Activated naive CD8-positive, alpha-beta T cell treated with anti-CD3 and anti-CD28 coated beads, Interleukin-2, amount 50 U/mL, for 24 hours (primary cell): ENCODE data around the gene GRB7.
"Not testable (repeated sequence)": the region's sequence is repeated elsewhere in the genome, so short reads cannot be mapped to it uniquely, and the experiment has no call there.

Experiments
- ATAC-seq: fragments of 150-1000 bp; cut with Tn5 transposase; one replicate; pipeline ENCODE4 v1.10.0; 2021
- DNase-seq: peaks from one replicate; pipeline ENCODE4 v3.0.0; 2021
- H3K27ac Mint-ChIP-seq: one replicate; pipeline ENCODE4 v1.8.0; 2021; ENCODE audit warnings: mild to moderate bottlenecking, mixed read lengths
- H3K27me3 Mint-ChIP-seq: one replicate; pipeline ENCODE4 v1.8.0; 2021; ENCODE audit warnings: mixed read lengths
- H3K36me3 Mint-ChIP-seq: one replicate; pipeline ENCODE4 v1.8.0; 2021; ENCODE audit warnings: low read depth, mixed read lengths
- H3K4me1 Mint-ChIP-seq: one replicate; pipeline ENCODE4 v1.8.0; 2021; ENCODE audit warnings: mixed read lengths
- H3K4me3 Mint-ChIP-seq: one replicate; pipeline ENCODE4 v1.8.0; 2021; ENCODE audit warnings: mild to moderate bottlenecking, moderate library complexity, mixed read lengths
- H3K9me3 Mint-ChIP-seq: one replicate; pipeline ENCODE4 v1.8.0; 2021; ENCODE audit warnings: mixed read lengths

The GRB7 gene

DNA sequence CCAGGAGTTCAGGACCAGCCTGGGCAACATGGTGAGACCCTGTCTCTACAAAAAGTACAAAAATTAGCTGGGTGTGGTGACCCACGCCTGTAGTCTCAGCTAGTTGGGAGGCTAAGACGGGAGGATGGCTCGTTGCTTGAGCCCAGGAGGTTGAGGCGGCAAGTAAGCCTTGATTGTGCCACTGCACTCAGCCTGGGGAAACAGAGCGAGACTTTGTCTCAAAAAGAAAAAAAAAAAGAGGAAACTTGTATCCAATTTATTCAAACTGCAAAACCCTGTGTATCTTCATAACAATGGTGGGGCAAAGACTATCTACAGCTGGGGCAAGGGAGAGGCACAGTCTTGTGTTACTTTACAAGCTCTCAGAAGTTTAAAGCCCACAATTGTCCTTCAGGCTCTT lies 21.5 kb downstream of the GRB7 start:
- no peak for ATAC-seq
- peak overlapping the region; percentile 97 for H3K27ac Mint-ChIP-seq
- peak overlapping the region; percentile 52 for H3K4me3 Mint-ChIP-seq
- H3K9me3 Mint-ChIP-seq = no peaks in the 10 kb centered on the region
- H3K36me3 Mint-ChIP-seq = peaks cover 38% of the 10 kb centered on the region
- no peaks in the 10 kb centered on the region for H3K27me3 Mint-ChIP-seq
- no peak for DNase-seq
- peaks cover 91% of the 10 kb centered on the region for H3K4me1 Mint-ChIP-seq

DNA sequence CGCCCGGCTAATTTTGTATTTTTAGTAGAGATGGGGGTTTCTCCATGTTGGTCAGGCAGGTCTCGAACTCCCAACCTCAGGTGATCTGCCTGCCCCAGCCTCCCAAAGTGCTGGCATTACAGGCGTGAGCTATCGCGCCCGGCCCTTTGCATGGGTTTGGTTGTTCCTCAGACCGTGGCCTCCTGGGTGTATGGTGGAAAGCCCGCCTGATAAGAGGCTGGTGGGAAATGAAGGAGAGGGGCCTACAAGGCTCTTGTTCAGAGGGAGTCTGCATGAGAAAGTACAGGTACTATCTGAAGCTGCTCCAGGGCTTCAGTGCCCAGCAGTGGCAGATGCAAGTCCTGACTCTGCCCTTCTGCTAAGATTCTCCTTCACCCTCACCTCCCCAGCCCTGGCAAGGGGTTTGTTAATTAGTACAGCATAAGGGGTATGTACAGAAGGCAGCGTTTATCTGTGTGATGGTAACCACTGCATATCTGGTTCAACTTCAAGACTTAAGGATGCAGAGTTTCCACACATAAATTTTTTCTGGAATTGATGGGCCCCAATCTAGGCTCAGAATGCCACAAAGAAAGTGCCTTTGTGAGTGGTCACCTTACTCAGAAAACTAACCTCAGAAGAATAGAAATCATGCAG lies 24.2 kb downstream of the GRB7 start:
- ATAC-seq (peak; percentile 56), DNase-seq (no peak)
- Mint-ChIP-seq H3K9me3 (no peaks in the 10 kb centered on the region), H3K36me3 (peaks cover 64% of the 10 kb centered on the region), H3K4me3 (peak overlapping the region; percentile 40), H3K4me1 (peaks cover 96% of the 10 kb centered on the region), H3K27ac (peak overlapping the region; percentile 90), H3K27me3 (no peaks in the 10 kb centered on the region)

DNA sequence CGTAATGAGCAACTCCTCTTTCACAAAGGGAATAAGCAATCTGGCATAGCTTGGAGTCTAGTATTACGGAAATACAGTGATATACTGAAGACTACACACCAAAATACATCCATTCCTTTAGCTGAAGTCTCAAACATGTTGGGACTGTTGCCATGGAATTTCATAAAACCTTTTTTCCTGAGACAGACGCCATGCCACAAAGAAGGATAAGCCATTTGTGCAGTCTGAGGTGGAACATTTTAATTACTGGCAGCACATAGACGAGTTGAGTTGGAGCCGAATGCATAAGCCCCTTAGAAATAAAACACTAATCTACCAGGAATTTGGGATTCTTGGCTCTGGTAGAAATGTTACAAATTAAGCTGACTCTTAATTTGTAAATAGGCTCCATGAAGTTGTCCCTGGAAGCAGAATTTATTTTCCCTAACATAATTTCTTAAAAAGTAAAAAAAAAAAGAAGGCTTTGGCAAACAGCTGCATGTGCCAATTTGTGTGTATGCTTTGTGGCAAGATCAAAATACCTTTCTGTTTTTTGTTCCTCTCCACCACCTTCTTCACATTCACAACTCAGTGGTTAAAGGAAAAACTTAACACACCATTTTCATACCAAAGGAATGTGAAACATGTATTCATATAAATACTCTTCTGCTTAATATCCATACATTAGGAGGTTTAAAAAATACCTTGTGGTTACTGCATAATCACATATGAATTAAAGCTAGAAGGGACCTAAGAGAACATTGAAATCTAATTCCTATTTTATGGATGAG lies 25.5 kb downstream of the GRB7 start:
- peaks cover 96% of the 10 kb centered on the region for H3K4me1 Mint-ChIP-seq
- H3K36me3 Mint-ChIP-seq = peaks cover 70% of the 10 kb centered on the region
- peak overlapping the region; percentile 90 for H3K27ac Mint-ChIP-seq
- H3K9me3 Mint-ChIP-seq = no peaks in the 10 kb centered on the region
- no peak overlapping the region for H3K4me3 Mint-ChIP-seq
- no peak for ATAC-seq
- no peaks in the 10 kb centered on the region for H3K27me3 Mint-ChIP-seq
- DNase-seq = no peak

DNA sequence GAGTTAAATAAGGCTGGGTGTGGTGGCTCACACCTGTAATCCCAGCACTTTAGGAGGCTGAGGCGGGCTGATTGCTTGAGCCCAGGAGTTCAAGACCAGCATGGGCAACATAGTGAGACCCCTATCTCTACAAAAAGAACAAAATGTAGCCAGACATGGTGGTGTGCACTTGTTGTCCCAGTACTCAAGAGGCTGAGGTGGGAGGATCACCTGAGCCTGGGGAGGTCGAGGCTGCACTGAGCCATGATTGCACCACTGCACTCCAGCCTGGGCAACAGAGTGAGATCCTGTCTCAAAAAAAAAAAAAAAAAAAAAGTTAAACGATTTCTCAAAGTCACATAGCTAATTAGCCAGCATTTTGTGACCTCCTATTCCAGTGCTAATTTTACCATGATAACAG lies 26.4 kb downstream of the GRB7 start:
- Mint-ChIP-seq H3K4me1 (peaks cover 96% of the 10 kb centered on the region), H3K36me3 (peaks cover 75% of the 10 kb centered on the region), H3K27ac (peak overlapping the region; percentile 99)
- DNase-seq, ATAC-seq, H3K27me3 Mint-ChIP-seq, H3K9me3 Mint-ChIP-seq, H3K4me3 Mint-ChIP-seq: not testable (repeated sequence)

DNA sequence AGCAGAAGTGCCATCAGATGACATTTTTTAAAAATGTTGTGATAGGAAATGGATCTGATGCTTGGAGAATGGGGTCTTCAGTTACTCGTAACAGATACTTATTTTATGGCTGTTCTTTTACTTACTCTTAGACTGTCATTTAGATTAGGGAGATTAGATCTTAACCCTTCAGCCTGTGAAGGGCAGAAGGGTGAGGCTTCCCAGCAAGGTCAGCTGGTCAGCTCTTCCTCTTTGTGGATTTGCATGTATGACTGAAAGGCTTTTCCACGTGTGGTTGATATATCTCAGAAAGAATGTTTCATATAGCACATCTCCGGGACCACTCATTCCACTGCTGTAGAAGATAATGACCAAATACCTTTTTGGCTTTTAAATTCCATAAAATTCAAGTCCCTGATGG lies 27.4 kb downstream of the GRB7 start:
- Mint-ChIP-seq H3K27ac (peak overlapping the region; percentile 99), H3K36me3 (peaks cover 73% of the 10 kb centered on the region)

DNA sequence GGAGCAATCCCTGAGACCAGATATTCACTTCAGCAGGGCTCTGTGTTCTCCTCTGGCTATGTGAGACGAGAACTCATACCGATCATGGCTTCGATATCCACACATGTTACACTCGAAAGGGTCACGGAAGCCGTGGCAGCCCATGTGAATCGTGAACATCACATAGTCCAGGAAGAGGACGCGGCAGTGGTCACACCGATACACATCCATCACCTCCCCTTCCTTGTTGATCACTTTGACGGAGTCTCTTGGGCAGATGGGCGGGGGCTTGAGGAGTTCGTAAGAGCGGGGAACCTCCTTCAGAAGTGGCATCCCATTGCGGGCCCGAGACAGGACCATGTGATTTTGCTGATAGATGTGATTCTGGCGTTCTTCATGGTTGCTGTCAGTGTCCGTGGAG lies 28.0 kb downstream of the GRB7 start:
- ATAC-seq (no peak), DNase-seq (no peak)
- Mint-ChIP-seq H3K27ac (peak overlapping the region; percentile 99), H3K4me1 (peaks cover 96% of the 10 kb centered on the region), H3K36me3 (peaks cover 69% of the 10 kb centered on the region), H3K9me3 (no peaks in the 10 kb centered on the region), H3K27me3 (no peaks in the 10 kb centered on the region), H3K4me3 (no peak overlapping the region)

More for the DNA sequence above, 27.4 kb downstream of the GRB7 start:
- no peak for DNase-seq
- Mint-ChIP-seq H3K9me3 (no peaks in the 10 kb centered on the region), H3K4me1 (peaks cover 96% of the 10 kb centered on the region), H3K4me3 (no peak overlapping the region), H3K27me3 (no peaks in the 10 kb centered on the region)
- no peak for ATAC-seq

DNA sequence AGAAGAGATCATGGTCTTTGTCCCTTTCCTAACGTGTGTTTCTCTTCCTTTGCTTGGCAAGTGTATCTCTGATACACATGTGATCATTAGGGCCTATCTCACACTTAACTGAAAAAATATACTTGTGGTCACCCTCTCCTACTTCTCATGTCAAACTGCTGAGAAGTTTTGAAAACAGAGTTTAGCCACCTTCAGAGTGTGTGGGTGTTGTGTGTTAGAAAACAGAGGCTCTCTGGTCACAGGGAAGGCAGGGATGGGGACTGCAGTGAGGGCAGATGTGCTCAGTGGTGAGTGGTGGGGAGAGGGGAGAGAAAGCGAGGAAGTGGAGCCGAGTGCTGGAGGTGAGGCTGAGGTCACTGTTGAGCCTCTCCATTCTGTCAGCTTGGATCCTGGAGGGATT lies 29.4 kb downstream of the GRB7 start:
- Mint-ChIP-seq H3K36me3 (peaks cover 76% of the 10 kb centered on the region), H3K4me1 (peaks cover 97% of the 10 kb centered on the region)
- no peak for DNase-seq

DNA sequence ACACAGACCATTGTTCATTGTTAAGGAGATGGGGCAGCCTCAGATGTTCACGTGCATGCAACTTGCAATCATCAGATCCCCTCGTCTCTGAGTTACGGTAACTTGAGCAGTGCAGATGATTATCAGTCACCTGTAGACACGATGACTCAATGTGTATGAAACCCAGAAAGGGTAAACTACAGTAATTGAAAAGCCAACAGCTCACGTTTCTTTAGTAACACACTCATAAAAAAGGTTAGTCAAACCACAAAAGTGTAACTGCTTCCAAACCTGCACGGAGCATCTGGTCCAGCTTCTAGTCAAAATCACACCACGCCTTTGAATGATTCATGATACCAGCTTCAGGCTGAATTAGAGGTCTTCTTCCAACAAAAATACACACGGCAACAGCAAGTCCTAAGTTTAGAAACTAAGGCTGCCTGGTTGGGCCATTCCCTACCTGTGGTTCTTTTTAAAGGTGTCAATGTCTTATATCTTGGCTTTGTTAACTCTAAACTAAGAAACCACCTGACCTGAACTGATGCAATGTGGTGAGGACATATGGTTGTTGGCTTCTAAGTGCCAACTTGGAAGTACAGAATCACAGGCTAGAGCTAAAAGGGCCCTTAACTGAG lies 32.3 kb downstream of the GRB7 start:
- Mint-ChIP-seq H3K4me1 (peaks cover 100% of the 10 kb centered on the region), H3K27ac (peak overlapping the region; percentile 99), H3K27me3 (no peaks in the 10 kb centered on the region), H3K4me3 (peak overlapping the region; percentile 71), H3K9me3 (no peaks in the 10 kb centered on the region), H3K36me3 (peaks cover 69% of the 10 kb centered on the region)
- peak; percentile 79 for ATAC-seq
- no peak for DNase-seq

More for the DNA sequence above, 29.4 kb downstream of the GRB7 start:
- H3K27me3 Mint-ChIP-seq = no peaks in the 10 kb centered on the region
- peak overlapping the region; percentile 58 for H3K4me3 Mint-ChIP-seq
- no peak for ATAC-seq
- H3K27ac Mint-ChIP-seq = peak overlapping the region; percentile 99
- no peaks in the 10 kb centered on the region for H3K9me3 Mint-ChIP-seq

DNA sequence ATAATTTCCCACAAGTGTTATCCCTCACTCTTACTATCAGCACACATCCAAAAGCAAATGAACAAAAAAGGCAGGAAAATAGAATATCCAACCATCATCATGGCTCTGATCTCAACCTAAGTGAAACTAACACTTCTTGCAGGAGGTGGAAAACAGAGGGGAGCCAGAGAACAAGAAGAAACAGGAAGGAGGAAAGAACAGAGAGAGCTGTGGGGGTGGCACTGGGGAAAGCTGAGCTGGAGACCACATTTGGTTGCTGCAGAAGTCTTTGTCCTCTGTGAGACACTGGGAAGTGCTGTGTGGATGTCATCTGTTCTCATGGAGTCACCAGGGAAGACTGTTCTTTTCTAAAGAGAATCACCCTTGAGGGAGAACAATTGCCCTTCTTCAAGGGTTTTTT lies 34.7 kb downstream of the GRB7 start:
- Mint-ChIP-seq H3K36me3 (peaks cover 67% of the 10 kb centered on the region), H3K27me3 (no peaks in the 10 kb centered on the region)

DNA sequence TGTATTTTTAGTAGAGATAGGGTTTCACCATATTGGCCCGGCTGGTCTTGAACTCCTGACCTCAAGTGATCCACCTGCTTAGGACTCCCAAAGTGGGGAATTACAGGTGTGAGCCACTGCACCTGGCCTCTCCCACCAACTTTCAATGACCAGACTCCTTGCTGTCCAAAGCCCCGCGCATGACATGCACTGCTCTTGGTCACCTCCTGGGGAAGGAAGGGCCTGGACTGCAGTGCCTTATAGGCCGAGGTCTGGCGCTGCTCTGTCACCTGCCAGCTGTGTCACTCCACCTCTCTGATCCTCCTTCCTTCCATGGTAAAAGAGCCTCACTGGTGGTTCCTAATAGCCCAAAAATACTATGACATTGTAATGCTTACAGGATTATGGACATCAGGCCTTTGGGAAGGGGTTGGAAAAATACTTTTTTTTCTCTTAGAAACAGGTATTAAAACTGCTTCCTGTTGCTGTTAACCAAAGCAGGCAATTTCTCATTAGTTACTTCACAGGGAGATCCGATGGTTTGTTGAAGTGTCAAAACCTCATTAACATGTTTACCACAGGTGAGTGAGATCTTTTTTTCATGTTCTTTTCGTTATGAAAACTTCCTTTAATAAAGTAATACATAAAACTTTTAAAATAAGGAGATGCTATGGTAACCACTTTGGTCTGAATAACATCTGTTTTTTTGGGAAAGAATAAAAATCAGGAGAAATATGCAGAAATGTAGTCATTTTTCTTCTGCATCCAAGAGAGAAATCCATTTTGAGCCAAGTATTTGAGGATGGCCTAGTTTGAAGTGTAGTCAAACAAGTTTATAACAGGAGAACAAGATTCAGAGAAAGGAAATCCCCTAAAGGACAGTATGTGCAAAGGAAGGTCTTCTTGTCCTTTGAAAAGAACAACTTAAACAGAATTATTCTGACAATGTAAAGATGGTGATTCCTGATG lies 35.5 kb downstream of the GRB7 start:
- DNase-seq (no peak), ATAC-seq (no peak)
- H3K9me3 Mint-ChIP-seq = no peaks in the 10 kb centered on the region
- peak overlapping the region; percentile 46 for H3K4me3 Mint-ChIP-seq
- peaks cover 69% of the 10 kb centered on the region for H3K36me3 Mint-ChIP-seq
- peaks cover 100% of the 10 kb centered on the region for H3K4me1 Mint-ChIP-seq
- H3K27me3 Mint-ChIP-seq = no peaks in the 10 kb centered on the region
- peak overlapping the region; percentile 99 for H3K27ac Mint-ChIP-seq

More for the DNA sequence above, 34.7 kb downstream of the GRB7 start:
- H3K4me3 Mint-ChIP-seq = peak overlapping the region; percentile 34
- no peak for DNase-seq
- H3K9me3 Mint-ChIP-seq = no peaks in the 10 kb centered on the region
- peak overlapping the region; percentile 99 for H3K27ac Mint-ChIP-seq
- H3K4me1 Mint-ChIP-seq = peaks cover 100% of the 10 kb centered on the region
- no peak for ATAC-seq

DNA sequence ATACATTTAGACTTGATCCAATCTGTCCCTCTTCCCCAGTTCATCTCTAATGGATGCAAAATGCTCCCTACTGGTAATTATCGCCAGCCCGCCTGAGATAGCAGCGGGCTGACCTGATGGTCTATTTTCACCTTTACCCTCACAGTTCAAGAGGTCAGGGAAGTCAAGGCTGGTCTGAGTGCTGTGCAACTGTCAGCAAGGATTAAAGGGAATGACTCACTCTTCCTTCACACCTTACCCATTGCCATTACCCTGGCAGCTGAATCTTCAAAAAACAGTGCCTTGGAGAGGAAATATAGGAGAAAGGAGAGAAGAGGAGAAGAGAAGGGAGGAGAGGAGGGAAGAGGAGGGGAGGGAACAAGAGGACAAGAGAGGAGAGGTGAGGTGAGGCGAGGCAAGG lies 36.3 kb downstream of the GRB7 start:
- H3K4me3 Mint-ChIP-seq = peak overlapping the region; percentile 60
- peaks cover 99% of the 10 kb centered on the region for H3K4me1 Mint-ChIP-seq
- ATAC-seq (no peak), DNase-seq (no peak)
- no peaks in the 10 kb centered on the region for H3K9me3 Mint-ChIP-seq
- H3K36me3 Mint-ChIP-seq = peaks cover 62% of the 10 kb centered on the region
- H3K27ac Mint-ChIP-seq = peak overlapping the region; percentile 99
- no peaks in the 10 kb centered on the region for H3K27me3 Mint-ChIP-seq

DNA sequence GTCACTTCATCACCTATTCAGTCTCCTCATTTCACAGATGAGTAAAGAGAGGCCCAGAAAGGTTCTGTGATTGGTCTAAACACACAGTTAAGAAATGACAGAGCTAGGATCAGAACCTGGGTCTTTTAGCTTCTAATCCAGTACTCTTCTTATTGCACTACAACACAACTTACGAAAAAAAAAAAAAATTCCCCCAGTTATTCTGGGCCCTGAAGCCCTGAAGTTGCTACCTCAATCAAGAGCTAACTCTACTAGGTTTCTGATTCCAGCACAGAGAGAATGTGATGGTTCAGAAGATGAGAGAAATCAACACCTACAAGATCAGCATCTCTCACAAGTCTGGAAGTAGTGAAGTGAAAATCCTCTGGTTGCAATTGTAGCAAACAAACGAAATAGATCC lies 37.3 kb downstream of the GRB7 start:
- Mint-ChIP-seq H3K9me3 (no peaks in the 10 kb centered on the region), H3K36me3 (peaks cover 62% of the 10 kb centered on the region), H3K27ac (peak overlapping the region; percentile 87), H3K4me3 (peak overlapping the region; percentile 80), H3K4me1 (peaks cover 94% of the 10 kb centered on the region), H3K27me3 (no peaks in the 10 kb centered on the region)
- peak; percentile 15 for ATAC-seq
- DNase-seq = no peak

DNA sequence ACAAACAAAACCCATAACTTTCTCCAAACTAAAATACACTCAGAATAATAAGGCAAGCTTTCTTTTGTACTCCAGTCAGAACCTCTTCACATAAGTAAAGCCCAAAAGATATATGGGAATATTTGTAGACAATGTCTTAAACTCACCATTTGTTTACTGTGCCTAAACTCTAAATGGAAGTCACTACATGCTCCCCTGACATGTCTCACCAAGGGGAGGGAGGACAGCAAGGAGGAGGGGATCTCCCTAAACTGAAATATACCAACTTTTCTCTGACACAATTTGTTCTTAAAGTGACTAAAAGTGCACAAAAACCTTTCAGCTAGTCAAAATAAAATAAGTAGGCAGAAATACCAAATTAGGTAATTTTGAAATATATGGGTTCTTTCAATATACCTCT lies 38.5 kb downstream of the GRB7 start:
- Mint-ChIP-seq H3K36me3 (peaks cover 62% of the 10 kb centered on the region), H3K4me3 (peak overlapping the region; percentile 80), H3K4me1 (peaks cover 91% of the 10 kb centered on the region), H3K9me3 (no peaks in the 10 kb centered on the region), H3K27ac (peak overlapping the region; percentile 87), H3K27me3 (no peaks in the 10 kb centered on the region)
- DNase-seq (no peak), ATAC-seq (no peak)
